NCI-H2227 (cell line): ENCODE data around the gene ATL2.
"Not testable (repeated sequence)": the region's sequence is repeated elsewhere in the genome, so short reads cannot be mapped to it uniquely, and the experiment has no call there.

ENCODE experiments used
- DNase-seq: peaks from one replicate; lab custom pipeline; 2025; ENCODE audit not compliant: unreplicated experiment; lab: John Stamatoyannopoulos, UW

Gene ATL2

DNA sequence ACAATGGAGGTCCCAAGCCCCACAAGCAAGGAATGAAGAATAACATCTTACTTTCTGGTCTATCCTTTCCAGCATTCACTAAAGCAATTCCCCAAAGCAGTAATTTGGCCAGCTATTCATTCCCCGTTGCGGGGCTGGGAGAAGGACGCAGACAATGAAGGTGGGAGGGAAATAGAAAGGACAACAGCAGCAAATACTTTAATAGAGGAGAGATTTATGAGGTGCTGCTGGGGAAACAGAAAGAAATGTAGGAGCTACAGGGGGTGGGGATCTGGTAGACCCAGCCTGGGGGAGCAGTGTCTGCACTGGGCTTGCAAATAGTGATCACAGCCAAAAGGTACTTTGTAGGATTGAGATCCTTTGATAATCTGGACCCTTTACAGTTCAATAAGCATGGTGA, 13.9 kb upstream of the ATL2 start:
- DNase-seq = peak; percentile 54

DNA sequence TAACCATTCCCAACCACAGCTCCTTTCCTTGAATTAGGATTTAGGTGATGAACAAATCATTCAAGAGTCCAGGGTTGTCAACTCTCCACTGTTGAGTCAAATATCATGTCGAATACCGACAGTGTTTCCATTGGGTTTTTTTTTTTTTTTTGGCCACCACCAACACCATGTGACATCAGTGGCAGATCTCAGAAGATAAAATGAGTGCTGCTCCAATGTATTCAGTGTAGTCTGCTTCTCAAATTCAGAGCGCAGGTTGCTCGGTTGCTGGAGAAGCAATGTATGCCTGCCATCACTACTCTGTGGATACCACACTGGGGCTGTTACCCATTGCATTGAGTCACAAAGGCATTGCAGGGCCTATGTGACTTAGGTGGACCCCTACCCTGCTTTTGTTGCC, 10.8 kb upstream of the ATL2 start:
- no peak for DNase-seq

DNA sequence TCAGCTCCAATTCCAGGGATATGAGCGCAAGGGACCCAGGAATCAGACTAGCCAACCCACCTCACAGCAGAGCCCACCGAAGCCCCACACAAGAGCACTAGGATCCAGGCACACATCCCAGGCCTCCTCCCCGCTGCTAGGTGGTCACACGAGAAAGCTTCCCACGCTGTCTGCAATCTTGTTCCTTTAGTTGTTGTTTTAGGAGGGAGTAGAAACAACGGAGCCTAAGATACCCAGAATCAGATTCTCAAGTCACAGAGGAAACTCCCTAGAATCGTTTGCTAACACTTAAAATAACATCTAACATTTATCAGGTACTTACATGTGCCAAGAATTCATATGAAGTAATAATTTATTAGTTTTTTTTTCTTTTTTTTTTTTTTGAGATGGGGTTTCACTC, 9.7 kb upstream of the ATL2 start:
- no peak for DNase-seq

DNA sequence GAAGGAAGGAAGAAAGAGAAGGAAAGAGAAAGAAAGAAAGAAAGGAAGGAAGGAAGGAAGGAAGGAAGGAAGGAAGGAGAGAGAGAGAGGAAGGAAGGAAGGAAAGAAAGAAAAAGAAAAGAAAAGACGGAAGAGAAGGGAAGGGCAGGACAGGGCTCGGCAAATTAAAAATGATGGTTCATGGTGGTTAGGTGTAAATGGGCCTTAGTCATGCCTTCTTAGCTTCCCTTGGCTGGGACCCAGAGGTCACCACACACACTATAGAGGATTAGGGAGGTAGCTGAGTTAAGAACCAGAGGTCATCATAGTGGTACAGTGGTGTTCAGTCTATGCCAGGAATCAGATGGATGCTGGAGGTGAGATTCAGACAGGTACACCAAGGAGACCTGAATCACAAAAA, 9.3 kb upstream of the ATL2 start:
- no peak for DNase-seq

DNA sequence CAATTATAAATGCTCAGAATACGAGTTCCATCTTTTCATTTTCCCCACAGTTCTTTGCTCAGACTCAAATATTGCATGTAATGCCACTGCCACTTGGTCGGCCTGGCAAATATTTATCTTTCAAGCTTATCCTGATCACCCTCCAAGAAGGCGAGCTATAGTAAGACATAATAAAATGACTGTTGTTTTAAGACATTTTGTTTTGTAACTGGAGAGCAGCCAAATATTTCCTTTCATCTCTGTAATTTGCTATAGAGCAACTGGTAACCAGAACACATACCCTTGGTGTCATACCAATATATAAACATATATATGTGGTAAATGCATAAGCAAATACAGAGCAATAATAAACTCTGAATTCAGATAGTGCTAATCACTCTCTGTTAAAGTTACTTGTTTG, 7.3 kb upstream of the ATL2 start:
- no peak for DNase-seq

DNA sequence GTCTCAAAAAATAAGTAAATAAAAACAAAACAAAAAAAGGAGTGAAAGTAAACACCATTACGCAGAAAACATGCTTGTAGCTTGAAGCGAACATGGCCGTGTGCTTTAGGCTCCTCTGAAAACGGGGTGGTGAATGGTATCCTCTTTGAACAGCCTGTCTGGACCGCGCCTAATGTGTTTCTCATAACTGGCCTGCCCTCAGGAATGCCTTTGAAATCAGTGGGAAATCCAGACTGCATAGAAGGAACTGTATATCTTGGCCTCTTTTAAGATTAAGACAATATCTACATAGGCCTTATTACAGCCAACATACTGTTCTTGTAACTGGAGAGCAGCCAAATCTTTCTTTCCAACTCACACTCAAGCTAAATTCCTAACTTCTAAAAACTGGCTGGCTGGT, 6.7 kb upstream of the ATL2 start:
- not testable (repeated sequence) for DNase-seq

DNA sequence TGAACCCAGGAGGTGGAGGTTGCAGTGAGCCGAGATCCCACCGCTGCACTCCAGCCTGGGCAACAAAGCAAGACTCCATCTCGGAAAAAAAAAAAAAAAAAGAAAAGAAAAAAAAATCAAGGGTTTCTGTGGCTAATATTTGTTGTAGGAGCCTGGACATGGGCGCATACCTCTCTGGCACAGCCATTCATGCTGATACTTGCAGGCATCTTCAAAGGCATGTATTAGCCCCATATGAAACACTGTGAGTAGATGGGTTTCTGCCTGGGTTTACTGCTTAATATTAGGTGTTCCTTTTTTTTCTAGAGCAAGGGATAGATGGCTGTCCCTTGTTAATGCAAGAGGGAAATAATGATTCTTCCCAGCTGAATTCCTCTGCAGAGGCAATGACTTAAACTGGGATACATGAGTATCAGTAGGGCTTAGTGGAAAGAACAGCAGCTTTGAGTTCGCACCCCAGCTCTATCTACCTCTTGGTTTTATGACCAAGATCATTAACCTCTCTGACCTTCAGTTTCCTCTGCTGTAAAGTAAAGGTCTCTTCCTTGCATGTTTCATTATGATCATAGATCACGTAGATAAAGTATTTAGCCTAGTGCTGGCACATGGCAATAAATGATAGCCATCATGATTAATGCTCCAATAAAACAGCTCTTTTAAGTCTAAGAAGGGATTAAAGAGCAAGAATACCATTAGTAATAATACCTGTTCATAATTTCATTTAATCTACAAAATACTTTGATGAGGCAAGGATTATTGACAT, 4.5 kb upstream of the ATL2 start:
- no peak for DNase-seq

DNA sequence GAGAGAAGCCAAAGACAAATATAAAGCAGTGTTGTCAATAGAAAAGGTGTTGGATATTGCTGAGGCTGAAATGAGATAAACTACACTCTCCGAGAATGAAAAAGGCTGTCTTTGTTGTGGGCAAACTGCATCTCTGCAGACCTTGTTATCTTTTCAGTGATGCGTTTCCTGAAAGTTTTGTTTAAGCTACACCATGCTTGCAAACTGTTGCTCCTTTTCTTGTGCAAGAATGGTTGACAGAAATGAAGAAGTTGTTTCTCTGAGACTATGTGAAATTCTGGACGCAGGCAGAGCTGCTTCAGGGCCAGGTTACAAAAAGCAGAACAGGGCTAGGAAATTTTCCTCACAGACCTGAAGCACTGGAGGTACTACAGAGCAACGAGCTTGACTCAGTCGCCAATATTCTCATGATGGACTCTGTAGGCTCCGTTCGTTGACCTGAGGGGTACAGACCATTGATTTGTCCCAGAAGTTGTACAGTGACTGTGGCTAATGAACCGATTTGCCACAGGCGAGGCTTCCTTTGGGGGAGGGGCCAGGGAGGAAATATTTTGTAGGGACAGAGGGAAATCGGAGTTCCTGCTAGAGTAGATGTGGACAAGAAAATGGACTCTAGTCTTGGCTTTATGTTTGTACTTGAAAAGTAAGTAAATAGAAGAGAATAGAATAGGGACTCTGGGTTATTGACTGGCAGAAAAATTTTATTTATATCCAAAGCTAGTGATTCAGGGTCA, 3.5 kb upstream of the ATL2 start:
- DNase-seq = no peak

DNA sequence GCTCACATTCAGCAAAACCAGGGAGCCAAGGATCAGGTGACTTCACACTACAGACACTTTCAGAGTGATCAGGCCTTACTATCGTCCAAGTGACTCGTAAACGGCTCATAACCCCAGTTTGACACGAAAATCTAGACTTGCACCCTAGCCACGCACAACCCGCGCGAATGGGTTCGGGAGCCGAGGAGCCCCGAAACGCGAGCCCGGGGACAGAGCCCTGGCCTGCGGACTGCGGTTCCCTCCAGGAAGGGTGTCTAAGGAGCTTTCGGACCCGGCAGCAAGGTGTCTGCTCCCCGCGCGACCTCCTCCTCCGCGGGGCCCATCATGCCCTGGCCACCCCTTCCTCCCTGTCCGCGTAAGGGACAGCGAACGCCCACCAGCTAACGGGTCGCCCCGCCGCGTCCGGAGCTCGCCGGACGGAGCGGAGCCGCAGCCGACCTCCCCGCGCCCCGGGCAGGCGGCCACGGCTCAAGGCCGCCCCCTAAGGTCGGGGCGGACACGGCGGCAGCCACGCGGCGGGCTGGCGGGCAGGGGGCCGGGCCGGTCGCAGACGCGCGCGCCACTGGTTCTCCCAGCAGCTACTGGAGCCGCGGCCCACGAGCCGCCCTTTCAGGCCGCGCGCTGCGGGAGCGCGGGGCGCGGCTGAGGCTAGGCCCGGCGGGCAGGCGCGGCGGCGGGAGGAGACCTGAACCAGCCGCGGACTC, 575 bp downstream of the ATL2 start:
- DNase-seq = peak; percentile 69

DNA sequence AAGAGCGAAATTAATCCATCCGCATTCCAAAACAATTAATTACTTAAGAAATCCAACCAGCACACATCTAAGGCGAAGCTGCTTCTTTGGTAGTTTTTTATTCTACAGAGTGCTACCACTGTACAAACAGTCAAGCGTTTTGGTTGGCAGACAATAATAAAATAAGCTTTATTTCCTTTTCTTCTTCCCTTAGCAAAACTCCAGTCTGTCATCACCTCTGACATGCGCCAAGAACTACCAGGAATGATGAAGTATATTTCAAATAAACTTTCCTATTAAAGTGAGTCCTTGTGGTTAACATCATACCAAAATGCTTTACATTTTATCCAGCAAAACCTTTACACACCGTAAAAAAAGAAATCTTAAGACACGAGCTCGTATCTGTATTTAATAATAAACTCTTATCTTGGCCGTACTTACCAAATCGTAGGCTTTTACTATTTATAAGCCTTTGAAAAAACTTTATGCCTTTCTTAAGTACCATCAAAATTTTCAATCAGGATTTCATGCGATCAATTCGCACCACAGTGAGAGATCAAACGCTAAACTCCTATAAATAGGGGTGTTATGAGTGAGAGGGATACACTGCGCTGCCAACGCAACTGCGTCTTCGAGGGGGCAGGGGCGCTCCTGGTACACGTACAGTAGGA, 1.3 kb downstream of the ATL2 start:
- no peak for DNase-seq

DNA sequence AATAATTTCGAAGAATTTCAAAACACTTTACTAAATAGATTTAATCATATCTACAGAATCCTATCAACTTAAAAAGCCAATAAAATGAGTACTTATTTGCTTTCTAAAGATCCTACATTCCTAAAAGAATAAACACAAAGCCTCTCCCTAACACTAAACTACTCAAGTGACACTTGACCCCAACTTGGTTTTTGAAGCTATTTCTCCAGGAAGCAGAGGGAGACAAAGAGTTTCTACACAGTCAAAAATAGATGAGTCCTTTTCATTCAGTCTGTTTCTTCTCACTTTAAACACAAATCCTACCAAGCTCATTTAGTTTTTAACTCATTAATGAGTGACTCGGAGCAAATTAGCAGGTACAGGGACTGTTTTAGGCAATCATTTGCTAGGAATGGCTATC, 2.1 kb downstream of the ATL2 start:
- DNase-seq = peak; percentile 7

DNA sequence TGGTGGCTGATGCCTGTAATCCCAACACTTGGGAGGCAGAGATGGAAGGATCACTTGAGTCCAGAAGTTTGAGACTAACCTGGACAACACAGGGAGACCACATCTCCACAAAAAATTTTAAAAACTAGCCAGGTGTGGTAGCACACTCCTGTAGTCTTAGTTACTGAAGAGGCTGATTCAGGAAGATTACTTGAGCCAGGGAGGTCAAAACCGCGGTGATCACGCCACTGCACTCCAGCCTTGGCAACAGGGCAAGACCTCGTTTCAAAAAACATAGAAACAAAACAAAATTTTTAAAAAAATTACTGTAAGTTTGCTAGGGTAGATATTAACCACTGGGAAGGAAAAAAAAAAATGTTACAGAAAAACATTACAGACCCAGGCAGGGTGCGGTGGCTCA, 5.8 kb downstream of the ATL2 start:
- DNase-seq = no peak

DNA sequence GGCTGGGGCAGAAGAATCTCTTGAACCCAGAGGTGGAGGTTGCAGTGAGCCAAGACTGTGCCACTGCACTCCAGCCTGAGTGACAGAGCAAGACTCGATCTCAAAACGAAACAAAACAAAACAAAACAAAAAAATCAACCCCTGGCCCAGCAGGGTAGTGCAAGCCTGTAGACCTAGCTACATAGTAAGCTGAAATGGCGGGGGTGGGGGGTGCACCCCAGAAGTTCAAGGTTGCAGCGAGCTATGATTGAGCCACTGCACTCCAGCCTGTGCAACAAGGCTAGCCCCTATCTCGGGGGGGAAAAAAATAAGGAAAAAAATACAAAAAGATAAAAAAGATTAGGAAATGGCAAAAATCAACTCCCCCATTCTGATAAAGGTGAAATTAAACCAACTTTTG, 6.4 kb downstream of the ATL2 start:
- no peak for DNase-seq

DNA sequence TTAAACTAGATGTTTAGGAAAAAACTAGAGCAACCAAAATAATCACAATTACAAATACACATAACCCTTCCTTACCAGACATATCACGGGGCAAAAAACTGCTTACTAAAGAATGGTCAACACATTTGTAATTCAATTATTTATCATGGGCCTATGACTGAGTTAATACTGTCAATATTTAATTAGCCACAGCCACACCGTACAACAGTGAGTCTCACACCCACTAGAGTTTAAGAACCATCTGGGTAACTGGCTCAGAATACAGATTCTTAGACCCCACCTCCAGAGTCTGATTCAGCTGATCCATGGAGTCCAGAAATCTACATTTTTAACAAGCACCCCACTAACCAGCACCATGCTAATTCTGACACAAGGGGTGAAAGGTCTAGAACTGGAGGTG, 14.8 kb downstream of the ATL2 start:
- no peak for DNase-seq

DNA sequence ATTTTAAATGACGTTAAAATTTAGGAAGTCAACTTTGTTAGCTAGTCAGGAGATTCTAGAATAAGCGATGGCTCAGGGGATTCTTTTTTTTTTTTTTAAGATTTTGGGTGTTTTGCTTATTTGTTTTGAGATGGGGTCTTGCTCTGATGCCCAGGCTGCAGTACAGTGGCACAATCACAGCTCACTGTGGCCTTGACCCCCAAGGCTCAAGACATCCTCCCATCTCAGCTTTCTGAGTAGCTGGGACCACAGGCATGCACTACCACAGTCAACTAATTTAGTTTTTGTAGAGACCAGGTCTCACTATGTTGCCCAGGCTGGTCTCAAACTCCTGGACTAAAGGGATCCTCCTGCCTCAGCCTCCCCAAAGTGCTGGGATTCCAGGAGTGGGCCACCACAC, 16.9 kb downstream of the ATL2 start:
- DNase-seq = no peak

DNA sequence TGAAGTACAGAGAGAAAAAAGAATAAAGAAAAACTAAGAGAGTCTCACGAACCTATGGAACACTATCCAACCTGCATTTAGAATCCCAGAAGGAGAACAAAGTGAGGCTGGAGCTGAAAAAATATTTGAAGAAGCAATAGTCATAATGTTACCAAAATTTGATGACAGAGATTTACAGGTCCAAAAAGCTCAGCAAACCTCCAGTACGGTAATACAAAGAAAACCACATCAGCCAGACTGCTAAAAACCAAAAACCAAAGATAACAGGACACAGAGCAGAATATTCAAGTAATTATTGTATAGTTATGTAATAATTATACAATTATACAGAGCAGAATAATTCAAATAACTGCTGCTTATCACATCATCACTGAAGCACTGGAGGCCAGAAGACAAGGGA, 23.7 kb downstream of the ATL2 start:
- no peak for DNase-seq

DNA sequence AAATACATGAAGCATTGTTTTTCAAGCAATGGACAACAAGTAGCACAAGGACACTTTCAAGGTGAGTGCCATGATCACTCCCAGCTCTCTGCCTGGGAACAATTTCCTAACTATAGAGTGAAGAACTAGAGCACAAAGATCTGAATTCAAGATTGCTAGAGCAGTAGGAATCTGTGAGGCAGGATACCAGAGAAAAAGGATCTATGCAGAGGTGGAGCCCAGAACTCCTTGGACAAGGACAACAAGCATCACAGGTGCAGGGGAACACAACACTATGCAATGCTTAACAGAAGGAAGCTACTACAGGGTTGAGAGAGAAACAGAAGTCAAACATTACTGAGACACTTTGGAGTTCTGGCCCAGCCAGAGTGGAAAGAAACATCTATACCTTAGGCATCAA, 24.7 kb downstream of the ATL2 start:
- DNase-seq = no peak

DNA sequence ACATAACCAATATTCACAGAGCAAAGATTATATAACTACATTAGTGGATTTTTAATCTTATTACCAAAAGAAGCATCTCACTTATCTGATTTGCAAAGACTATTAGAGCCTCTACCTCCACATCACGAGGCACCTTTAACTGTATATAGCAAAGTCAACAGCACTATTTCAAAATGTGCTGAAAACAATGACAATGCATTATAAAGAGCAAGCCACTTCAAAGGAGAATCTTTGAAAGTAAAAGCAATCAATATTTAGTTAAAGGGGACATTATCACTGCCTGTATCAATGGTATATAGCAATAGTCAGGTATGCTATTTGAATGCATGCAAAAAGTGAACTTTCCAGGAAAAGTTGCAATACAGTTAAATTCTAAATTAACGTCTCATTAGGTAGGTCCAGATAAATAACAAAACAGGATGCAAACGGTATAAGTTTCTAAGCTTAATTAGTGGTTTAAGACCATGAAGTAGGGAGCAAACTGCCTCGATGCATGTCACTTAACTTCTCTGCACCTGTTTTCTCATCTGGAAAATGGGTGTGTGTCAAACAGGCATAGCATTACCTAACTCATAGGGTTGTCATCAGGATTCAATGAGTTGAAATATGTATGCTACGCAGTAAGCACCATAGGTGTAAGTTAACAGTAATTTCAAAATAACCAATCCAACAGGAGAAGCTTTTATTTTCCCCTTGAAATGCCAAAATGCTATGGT, 31.6 kb downstream of the ATL2 start:
- DNase-seq = no peak

DNA sequence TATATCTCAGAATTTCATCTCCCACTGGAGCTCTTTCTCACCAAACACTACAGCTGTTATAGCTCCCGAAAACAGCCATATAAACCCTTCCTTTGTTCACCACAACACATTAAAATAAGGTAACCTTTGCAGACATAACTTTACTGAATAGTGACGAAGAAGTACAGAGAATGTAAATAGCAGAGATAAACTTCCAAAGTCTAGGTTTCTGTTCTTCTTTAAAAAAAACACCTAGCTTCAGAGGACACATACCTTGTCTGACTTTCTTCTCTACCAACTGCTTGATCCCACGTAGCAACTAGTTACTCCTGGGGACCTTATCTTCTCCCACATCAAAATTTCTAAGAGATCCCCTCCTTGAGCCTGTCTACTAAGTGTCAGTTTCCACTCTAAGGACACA, 32.3 kb downstream of the ATL2 start:
- DNase-seq = no peak

DNA sequence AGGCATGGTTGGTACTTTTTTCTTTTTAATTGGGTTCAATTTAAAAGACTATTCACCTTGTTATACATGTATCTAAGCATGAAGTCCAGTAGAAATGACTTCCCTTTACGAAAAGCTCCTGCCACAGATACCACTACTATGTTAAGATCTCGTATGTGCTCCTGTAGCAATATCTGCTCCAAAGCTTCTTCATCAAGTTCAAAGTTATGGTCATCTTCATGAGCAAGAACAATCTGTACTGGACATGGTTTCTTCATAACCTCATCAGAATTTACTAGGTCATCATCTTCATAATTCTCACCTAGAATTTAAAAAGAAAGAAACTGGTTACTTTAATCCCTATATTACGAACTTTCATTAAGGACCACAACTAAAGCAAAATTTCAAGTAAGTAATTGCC, 33.9 kb downstream of the ATL2 start:
- no peak for DNase-seq

DNA sequence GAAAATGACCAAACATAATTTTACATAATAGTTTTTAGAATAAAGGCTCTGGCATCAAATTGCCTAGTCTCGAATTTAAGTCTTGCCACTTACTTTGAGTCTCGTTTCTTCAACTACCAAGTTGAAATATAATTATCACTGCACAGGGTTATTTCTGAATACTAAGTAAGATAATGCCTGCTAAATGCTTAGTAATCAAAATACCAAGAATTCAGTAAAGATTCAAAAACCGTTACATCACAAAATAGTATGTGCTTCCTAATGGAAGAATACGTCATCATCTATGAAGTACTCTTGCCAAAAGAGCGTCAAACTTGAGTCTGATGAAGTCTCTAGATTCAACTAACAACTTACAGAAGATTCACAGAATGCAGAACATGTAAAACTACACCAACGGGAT, 40.5 kb downstream of the ATL2 start:
- DNase-seq = no peak
